ENCODE data around the gene ATF7IP2. TPM values are rescaled to one million over a fixed set of nuclear protein-coding genes. Genes with fewer than 3 reads are reported as not detected.

ATF7IP2 gene
- total RNA-seq, 1 experiment from 2014 or later = 7.4 TPM

DNA sequence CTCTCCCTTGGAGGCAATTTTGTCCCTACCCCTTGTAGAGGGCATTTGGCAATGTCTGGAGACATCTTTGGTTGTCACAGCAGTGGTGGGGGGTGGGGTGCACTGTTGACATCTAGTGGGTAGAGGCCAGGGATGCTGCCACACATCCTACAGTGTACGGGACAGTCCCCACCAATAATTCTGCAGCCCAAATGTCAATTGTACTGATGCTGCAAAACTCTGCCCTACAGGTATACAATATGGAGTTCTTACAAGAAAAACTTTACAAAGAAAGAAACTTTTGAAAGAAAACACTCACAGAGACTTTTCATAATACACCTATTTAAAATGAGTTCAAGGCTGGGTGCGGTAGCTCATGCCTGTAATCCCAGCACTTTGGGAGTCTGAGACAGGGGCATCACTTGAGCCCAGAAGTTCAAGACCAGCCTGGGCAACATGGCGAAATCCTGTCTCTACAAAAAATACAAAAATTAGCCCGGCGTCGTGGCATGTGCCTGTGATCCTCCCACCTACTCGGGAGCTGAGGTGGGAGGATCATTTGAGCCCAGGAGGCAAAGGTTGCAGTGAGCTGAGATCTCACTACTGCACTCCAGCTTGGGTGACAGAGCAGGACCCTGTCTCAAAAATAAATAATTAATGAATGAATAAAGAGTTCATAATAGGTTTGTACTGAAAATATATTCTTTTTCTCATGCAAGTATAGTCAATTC is 135.2 kb downstream of the ATF7IP2 start:
- no peak for ATAC-seq
- Histone ChIP-seq H3K9ac (ENCODE audit: low read length) (no peak overlapping the region), H3K4me3 (replicated peaks in 1 of 2; ENCODE audit: low read depth in 1 of 2, low read length in 2 of 2) (no peak overlapping the region), H3K9me3 (ENCODE audit: control insufficient read depth in 1 of 2, insufficient read depth in 1 of 2, low read depth in 1 of 2, low read length in 2 of 2) (no peaks in the 10 kb centered on the region), H3K4me2 (ENCODE audit: low read length) (no peak overlapping the region), H3K36me3 (ENCODE audit: control insufficient read depth in 1 of 2, insufficient read depth in 2 of 2, low read length in 2 of 2) (0 out of 4 replicates have a peak, but pooled peaks cover 0 to 3% of the 10 kb centered on the region in 2 experiments), H3K27me3 (ENCODE audit: insufficient read depth, low read length) (no peaks in the 10 kb centered on the region), H3K4me1 (ENCODE audit: control insufficient read depth in 1 of 2, insufficient read depth in 2 of 2, low read length in 2 of 2) (no peaks in the 10 kb centered on the region), H3K79me2 (ENCODE audit: insufficient read depth, low read length) (no peaks in the 10 kb centered on the region), H3K27ac (ENCODE audit: low read depth, low read length) (no peak overlapping the region), H4K20me1 (ENCODE audit: insufficient read depth) (no peaks in the 10 kb centered on the region), H3K9me2 (ENCODE audit: insufficient read depth) (no peaks in the 10 kb centered on the region), H2AFZ (ENCODE audit: low read depth, low read length, poor library complexity, severe bottlenecking) (no peak overlapping the region)
- TF ChIP-seq JUND (IDR thresholded peaks at IDR 0.05) (no peak), TCF7L2 (IDR thresholded peaks at IDR 0.05; ENCODE audit: borderline replicate concordance, extremely low read depth, insufficient read depth, insufficient read length) (no peak), REST (IDR thresholded peaks at IDR 0.05; ENCODE audit: low read depth) (no peak), SP1 (IDR thresholded peaks at IDR 0.05; ENCODE audit: low read depth) (no peak), POLR2AphosphoS5 (IDR thresholded peaks at IDR 0.05; ENCODE audit: low read depth, low read length) (no peak), ZBTB33 (IDR thresholded peaks at IDR 0.05; ENCODE audit: extremely low read depth, insufficient replicate concordance, low read length) (no peak), EZH2phosphoT487 (IDR thresholded peaks at IDR 0.05; ENCODE audit: borderline replicate concordance) (no peak), CEBPB (IDR thresholded peaks at IDR 0.05; ENCODE audit: low read depth) (no peak), SIN3A (IDR thresholded peaks at IDR 0.05; ENCODE audit: low read depth) (no peak)
- TF ChIP-seq, protein P1, sequence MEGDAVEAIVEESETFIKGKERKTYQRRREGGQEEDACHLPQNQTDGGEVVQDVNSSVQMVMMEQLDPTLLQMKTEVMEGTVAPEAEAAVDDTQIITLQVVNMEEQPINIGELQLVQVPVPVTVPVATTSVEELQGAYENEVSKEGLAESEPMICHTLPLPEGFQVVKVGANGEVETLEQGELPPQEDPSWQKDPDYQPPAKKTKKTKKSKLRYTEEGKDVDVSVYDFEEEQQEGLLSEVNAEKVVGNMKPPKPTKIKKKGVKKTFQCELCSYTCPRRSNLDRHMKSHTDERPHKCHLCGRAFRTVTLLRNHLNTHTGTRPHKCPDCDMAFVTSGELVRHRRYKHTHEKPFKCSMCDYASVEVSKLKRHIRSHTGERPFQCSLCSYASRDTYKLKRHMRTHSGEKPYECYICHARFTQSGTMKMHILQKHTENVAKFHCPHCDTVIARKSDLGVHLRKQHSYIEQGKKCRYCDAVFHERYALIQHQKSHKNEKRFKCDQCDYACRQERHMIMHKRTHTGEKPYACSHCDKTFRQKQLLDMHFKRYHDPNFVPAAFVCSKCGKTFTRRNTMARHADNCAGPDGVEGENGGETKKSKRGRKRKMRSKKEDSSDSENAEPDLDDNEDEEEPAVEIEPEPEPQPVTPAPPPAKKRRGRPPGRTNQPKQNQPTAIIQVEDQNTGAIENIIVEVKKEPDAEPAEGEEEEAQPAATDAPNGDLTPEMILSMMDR (IDR thresholded peaks at IDR 0.05 in 2 of 3, conservative IDR thresholded peaks at IDR 0.05 in 1 of 3; ENCODE audit: borderline replicate concordance in 1 of 3, insufficient read depth in 1 of 3, low read depth in 2 of 3, low read length in 2 of 3) = no peak
- TF ChIP-seq, protein P2, sequence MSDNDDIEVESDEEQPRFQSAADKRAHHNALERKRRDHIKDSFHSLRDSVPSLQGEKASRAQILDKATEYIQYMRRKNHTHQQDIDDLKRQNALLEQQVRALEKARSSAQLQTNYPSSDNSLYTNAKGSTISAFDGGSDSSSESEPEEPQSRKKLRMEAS (IDR thresholded peaks at IDR 0.05) = no peak
- intact Hi-C loops (cut with micrococcal nuclease) = loop anchor here (1.0 kb wide), 1 partner anchor 216 kb away; no protein-coding TSS in a partner anchor
- BruUV-seq (replicated peaks) = no TSS peak
- ChIA-PET POLR2A (no interaction called here), CTCF (interaction anchor here (0.7 to 1.8 kb wide), 4 partner anchors 13 to 398 kb away, joined by 3 to 5 read pairs (median 4); no protein-coding TSS in a partner anchor), RAD21 (ENCODE audit: low non-redundant PET in 1 of 2, low total read pairs in 2 of 2, uncharacterized antibody in 2 of 2, unreplicated experiment in 2 of 2) (no interaction called here)
- DNase-seq (ENCODE audit: low read depth, low spot score) = no peak
